HG03064 (cell line): ENCODE measurements around the gene KMT2C.
A peak's percentile ranks its signal among the peaks of the same experiment; 100 is the strongest.
"Not testable (repeated sequence)": the region's sequence is repeated elsewhere in the genome, so short reads cannot be mapped to it uniquely, and the experiment has no call there.

Source experiments
- ATAC-seq: cut with Tn5 transposase; IDR thresholded peaks from one replicate; pipeline ENCODE4 v1.9.1; 2021; ENCODE audit warnings: low read depth; ENCODE audit not compliant: unreplicated experiment

The KMT2C gene

GRCh38 chr7:152435384-152436110 is at the start of gene KMT2C:
Gene KMT2C (minus strand): TSS chr7:152436003. CDS start chr7:152435786, 217 bp downstream.
- peak; percentile 14 for ATAC-seq

GRCh38 chr7:152481082-152481481 is 45.3 kb upstream of the KMT2C start:
- ATAC-seq = no peak

- ATAC-seq = no peak
Observed at GRCh38 chr7:152480664-152481063, 44.9 kb upstream of the KMT2C start.

GRCh38 chr7:152479595-152479994 is 43.8 kb upstream of the KMT2C start:
- no peak for ATAC-seq

GRCh38 chr7:152478140-152478539 is 42.3 kb upstream of the KMT2C start:
- no peak for ATAC-seq

- ATAC-seq = no peak
Observed at GRCh38 chr7:152477079-152477478, 41.3 kb upstream of the KMT2C start.

GRCh38 chr7:152476551-152476950 is 40.7 kb upstream of the KMT2C start:
- ATAC-seq = no peak

- not testable (repeated sequence) for ATAC-seq
Observed at GRCh38 chr7:152471023-152471620, 35.3 kb upstream of the KMT2C start.

- not testable (repeated sequence) for ATAC-seq
Observed at GRCh38 chr7:152470251-152471022, 34.6 kb upstream of the KMT2C start.

- not testable (repeated sequence) for ATAC-seq
Observed at GRCh38 chr7:152469576-152469975, 33.8 kb upstream of the KMT2C start.

GRCh38 chr7:152467225-152467624 is 31.4 kb upstream of the KMT2C start:
- no peak for ATAC-seq

- ATAC-seq = no peak
Observed at GRCh38 chr7:152465119-152465387, 29.2 kb upstream of the KMT2C start.

- ATAC-seq = peak; percentile 35
Observed at GRCh38 chr7:152464312-152465118, 28.7 kb upstream of the KMT2C start.

GRCh38 chr7:152463709-152464311 is 28.0 kb upstream of the KMT2C start:
- ATAC-seq = peak; percentile 84

- peak; percentile 15 for ATAC-seq
Observed at GRCh38 chr7:152462995-152463708, 27.3 kb upstream of the KMT2C start.

- no peak for ATAC-seq
Observed at GRCh38 chr7:152459724-152460251, 24.0 kb upstream of the KMT2C start.

GRCh38 chr7:152451356-152451755 is 15.6 kb upstream of the KMT2C start:
- no peak for ATAC-seq

- ATAC-seq = not testable (repeated sequence)
Observed at GRCh38 chr7:152445386-152446008, 9.7 kb upstream of the KMT2C start.

- ATAC-seq = no peak
Observed at GRCh38 chr7:152443586-152443985, 7.8 kb upstream of the KMT2C start.
